GM12891 (cell line): ENCODE results near the gene KASH5.

ENCODE experiments used
- PAX5 ChIP-seq: IDR thresholded peaks from 2 replicates; pipeline ENCODE4 v1.6.1; 2011; ENCODE audit warnings: low read length, moderate library complexity, mild to moderate bottlenecking; ENCODE audit not compliant: insufficient read depth, severe bottlenecking
- POLR2A ChIP-seq: IDR thresholded peaks from 2 replicates; pipeline ENCODE4 v1.6.1; 2011; ENCODE audit warnings: low read depth, low read length, control low read depth
- POLR2AphosphoS5 ChIP-seq: IDR thresholded peaks from 2 replicates; pipeline ENCODE4 v1.6.1; 2011; ENCODE audit warnings: low read depth, low read length, control low read depth
- POU2F2 ChIP-seq: IDR thresholded peaks from 2 replicates; pipeline ENCODE4 v1.6.1; 2011; ENCODE audit warnings: low read depth, mild to moderate bottlenecking, control low read depth, low read length, moderate library complexity
- SPI1 ChIP-seq: IDR thresholded peaks from 2 replicates; pipeline ENCODE4 v1.6.1; 2011; ENCODE audit warnings: low read depth, low read length, control low read depth
- TAF1 ChIP-seq: IDR thresholded peaks from 2 replicates; pipeline ENCODE4 v1.6.1; 2011; ENCODE audit warnings: low read depth, low read length, control low read depth

DNA sequence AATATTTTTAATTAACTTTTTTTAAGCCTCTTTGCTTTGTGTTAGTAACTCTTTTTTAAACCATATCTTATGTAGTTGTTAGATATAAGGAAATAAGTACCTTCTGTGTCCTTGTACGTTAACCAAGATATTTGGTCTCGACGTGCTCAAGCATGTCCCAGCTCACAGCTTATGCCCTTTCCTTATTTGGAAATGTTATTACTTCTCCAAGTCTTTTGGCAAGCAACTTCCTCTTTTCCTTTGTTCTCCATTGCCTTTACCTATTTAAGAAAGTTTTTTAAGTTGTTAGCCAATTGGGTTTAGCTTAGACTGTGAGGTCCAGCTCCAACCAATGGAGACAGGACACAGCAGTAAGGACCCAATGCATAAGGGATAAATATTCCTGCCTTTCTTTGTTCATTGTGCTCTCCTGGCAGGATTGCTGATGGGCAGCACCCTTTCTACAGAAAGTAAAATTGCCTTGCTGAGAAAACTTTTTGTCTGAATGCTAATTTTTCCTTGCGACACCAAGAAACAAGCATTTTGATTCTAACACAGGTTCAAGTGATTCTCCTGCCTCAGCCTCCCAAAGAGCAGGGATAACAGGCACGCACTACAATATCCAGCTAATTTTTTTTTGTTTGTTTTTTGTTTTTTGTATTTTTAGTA lies 19.2 kb upstream of the KASH5 start:
- TF ChIP-seq POLR2A = no peak
- TF ChIP-seq SPI1 = no peak
- no peak for TF ChIP-seq POLR2AphosphoS5
- no peak for TF ChIP-seq POU2F2
- no peak for TF ChIP-seq TAF1
- no peak for TF ChIP-seq PAX5
